ENCODE data around the gene ST3GAL2. TPM values are rescaled to one million over a fixed set of nuclear protein-coding genes. Genes with fewer than 3 reads are reported as not detected.

ST3GAL2 gene
- total RNA-seq, 1 donor from 2014 or later = 134 TPM

GRCh38 chr16:70380248-70380918 lies 58.5 kb downstream of the ST3GAL2 start:
- H3K9me3 Mint-ChIP-seq (ENCODE audit: unreplicated experiment) = peaks cover 28% of the 10 kb centered on the region
- peaks cover 5% of the 10 kb centered on the region for H3K36me3 Mint-ChIP-seq (ENCODE audit: unreplicated experiment)
- peak overlapping the region; percentile 91 for H3K27ac Mint-ChIP-seq (ENCODE audit: unreplicated experiment)
- no peak for TF ChIP-seq CTCF (IDR thresholded peaks at IDR 0.05; ENCODE audit: partially characterized antibody, unreplicated experiment)
- H3K4me3 Mint-ChIP-seq (ENCODE audit: unreplicated experiment) = peak overlapping the region; percentile 92
- peaks cover 13% of the 10 kb centered on the region for H3K27me3 Mint-ChIP-seq (ENCODE audit: unreplicated experiment)
- peak; percentile 65 for DNase-seq
- H3K4me1 Mint-ChIP-seq (ENCODE audit: low read depth, unreplicated experiment) = peaks cover 18% of the 10 kb centered on the region

- H3K27me3 Mint-ChIP-seq (ENCODE audit: unreplicated experiment) = peaks cover 16% of the 10 kb centered on the region
- peaks cover 3% of the 10 kb centered on the region for H3K36me3 Mint-ChIP-seq (ENCODE audit: unreplicated experiment)
- H3K27ac Mint-ChIP-seq (ENCODE audit: unreplicated experiment) = peak overlapping the region; percentile 15
- peaks cover 27% of the 10 kb centered on the region for H3K9me3 Mint-ChIP-seq (ENCODE audit: unreplicated experiment)
- H3K4me3 Mint-ChIP-seq (ENCODE audit: unreplicated experiment) = peak overlapping the region; percentile 92
- peaks cover 20% of the 10 kb centered on the region for H3K4me1 Mint-ChIP-seq (ENCODE audit: low read depth, unreplicated experiment)
- DNase-seq = no peak
- no peak for TF ChIP-seq CTCF (IDR thresholded peaks at IDR 0.05; ENCODE audit: partially characterized antibody, unreplicated experiment)
These were observed 59.9 kb downstream of the ST3GAL2 start for GRCh38 chr16:70378869-70379493.

- TF ChIP-seq CTCF (IDR thresholded peaks at IDR 0.05; ENCODE audit: partially characterized antibody, unreplicated experiment) = no peak
- Mint-ChIP-seq H3K4me3 (ENCODE audit: unreplicated experiment) (peak overlapping the region; percentile 71), H3K4me1 (ENCODE audit: low read depth, unreplicated experiment) (peaks cover 18% of the 10 kb centered on the region), H3K36me3 (ENCODE audit: unreplicated experiment) (no peaks in the 10 kb centered on the region), H3K27ac (ENCODE audit: unreplicated experiment) (peak overlapping the region; percentile 34), H3K9me3 (ENCODE audit: unreplicated experiment) (peaks cover 26% of the 10 kb centered on the region), H3K27me3 (ENCODE audit: unreplicated experiment) (peaks cover 16% of the 10 kb centered on the region)
- no peak for DNase-seq
These were observed 61.1 kb downstream of the ST3GAL2 start for GRCh38 chr16:70377782-70378181.

GRCh38 chr16:70375636-70376611 lies 63.0 kb downstream of the ST3GAL2 start:
- Mint-ChIP-seq H3K27ac (ENCODE audit: unreplicated experiment) (peak overlapping the region; percentile 98), H3K9me3 (ENCODE audit: unreplicated experiment) (peaks cover 22% of the 10 kb centered on the region), H3K36me3 (ENCODE audit: unreplicated experiment) (no peaks in the 10 kb centered on the region), H3K4me1 (ENCODE audit: low read depth, unreplicated experiment) (peaks cover 18% of the 10 kb centered on the region), H3K27me3 (ENCODE audit: unreplicated experiment) (peaks cover 12% of the 10 kb centered on the region), H3K4me3 (ENCODE audit: unreplicated experiment) (peak overlapping the region; percentile 39)
- DNase-seq = no peak
- no peak for TF ChIP-seq CTCF (IDR thresholded peaks at IDR 0.05; ENCODE audit: partially characterized antibody, unreplicated experiment)

Data from glutamatergic neuron (in vitro differentiated cells).